ENCODE results near the gene PIH1D1.

PIH1D1 gene

GRCh38 chr19:49436381-49437017 is 15.1 kb downstream of the PIH1D1 start:
- Histone ChIP-seq H3K27ac (no peak overlapping the region), H3K4me1 (ENCODE audit: control insufficient read depth in 1 of 2, insufficient read depth in 1 of 2, low read depth in 1 of 2, low read length in 1 of 2) (no peaks in the 10 kb centered on the region), H3K27me3 (peaks cover 100% of the 10 kb centered on the region), H3K36me3 (no peaks in the 10 kb centered on the region), H3K4me3 (ENCODE audit: low read depth in 1 of 2, low read length in 1 of 2) (no peak overlapping the region), H3K9me3 (no peaks in the 10 kb centered on the region)
- no peak for TF ChIP-seq CTCF (IDR thresholded peaks at IDR 0.05)

- no peaks in the 10 kb centered on the region for H3K9me3 ChIP-seq
- TF ChIP-seq CTCF (IDR thresholded peaks at IDR 0.05), result no peak
- no peak overlapping the region for H3K4me3 ChIP-seq (ENCODE audit: low read depth in 1 of 2, low read length in 1 of 2)
- no peaks in the 10 kb centered on the region for H3K4me1 ChIP-seq (ENCODE audit: control insufficient read depth in 1 of 2, insufficient read depth in 1 of 2, low read depth in 1 of 2, low read length in 1 of 2)
- H3K27ac ChIP-seq, result no peak overlapping the region
- peaks cover 100% of the 10 kb centered on the region for H3K27me3 ChIP-seq
- no peaks in the 10 kb centered on the region for H3K36me3 ChIP-seq
These were observed 15.9 kb downstream of the PIH1D1 start for GRCh38 chr19:49435670-49436069.

GRCh38 chr19:49434907-49435583 is 16.6 kb downstream of the PIH1D1 start:
- H3K9me3 ChIP-seq, result no peaks in the 10 kb centered on the region
- no peak for TF ChIP-seq CTCF (IDR thresholded peaks at IDR 0.05)
- peaks cover 100% of the 10 kb centered on the region for H3K27me3 ChIP-seq
- H3K27ac ChIP-seq, result no peak overlapping the region
- no peaks in the 10 kb centered on the region for H3K4me1 ChIP-seq (ENCODE audit: control insufficient read depth in 1 of 2, insufficient read depth in 1 of 2, low read depth in 1 of 2, low read length in 1 of 2)
- no peaks in the 10 kb centered on the region for H3K36me3 ChIP-seq
- H3K4me3 ChIP-seq (ENCODE audit: low read depth in 1 of 2, low read length in 1 of 2), result no peak overlapping the region

DNA sequence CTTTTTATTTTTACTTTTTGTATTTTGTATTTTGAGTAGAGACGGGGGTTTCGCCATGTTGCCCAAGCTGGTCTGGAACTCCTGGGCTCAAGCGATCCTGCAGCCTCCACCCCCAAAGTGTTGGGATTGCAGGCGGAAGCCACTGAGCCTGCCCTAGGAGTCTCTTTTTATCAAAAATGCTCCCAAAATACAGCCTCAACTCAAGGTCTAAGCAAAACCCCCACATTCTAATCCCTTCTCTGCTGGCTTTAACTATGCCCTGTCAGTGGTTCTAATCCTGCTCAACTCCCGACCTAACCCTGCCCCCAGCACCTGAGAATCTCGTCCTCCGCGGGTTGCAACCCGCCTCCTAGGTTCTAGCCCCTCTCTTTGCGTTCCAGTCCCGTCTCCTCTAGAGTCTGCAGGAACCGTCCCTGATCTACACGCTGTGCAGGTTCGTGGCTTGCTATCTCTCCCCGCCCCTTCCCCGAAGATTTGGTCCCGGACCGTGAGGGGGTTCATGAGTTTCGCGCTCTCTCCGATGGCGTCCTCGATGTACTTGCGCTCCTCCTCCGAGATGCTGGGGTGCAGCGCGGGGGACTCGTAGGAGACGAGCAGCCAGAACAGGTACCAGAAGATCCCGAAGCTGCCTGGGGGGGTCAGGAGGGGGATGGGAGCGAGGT is 18.2 kb downstream of the PIH1D1 start:
- no peaks in the 10 kb centered on the region for H3K36me3 ChIP-seq
- H3K9me3 ChIP-seq, result no peaks in the 10 kb centered on the region
- H3K27ac ChIP-seq, result no peak overlapping the region
- H3K4me3 ChIP-seq (ENCODE audit: low read depth in 1 of 2, low read length in 1 of 2), result no peak overlapping the region
- H3K27me3 ChIP-seq, result peaks cover 100% of the 10 kb centered on the region
- no peaks in the 10 kb centered on the region for H3K4me1 ChIP-seq (ENCODE audit: control insufficient read depth in 1 of 2, insufficient read depth in 1 of 2, low read depth in 1 of 2, low read length in 1 of 2)
- TF ChIP-seq CTCF (IDR thresholded peaks at IDR 0.05), result no peak

DNA sequence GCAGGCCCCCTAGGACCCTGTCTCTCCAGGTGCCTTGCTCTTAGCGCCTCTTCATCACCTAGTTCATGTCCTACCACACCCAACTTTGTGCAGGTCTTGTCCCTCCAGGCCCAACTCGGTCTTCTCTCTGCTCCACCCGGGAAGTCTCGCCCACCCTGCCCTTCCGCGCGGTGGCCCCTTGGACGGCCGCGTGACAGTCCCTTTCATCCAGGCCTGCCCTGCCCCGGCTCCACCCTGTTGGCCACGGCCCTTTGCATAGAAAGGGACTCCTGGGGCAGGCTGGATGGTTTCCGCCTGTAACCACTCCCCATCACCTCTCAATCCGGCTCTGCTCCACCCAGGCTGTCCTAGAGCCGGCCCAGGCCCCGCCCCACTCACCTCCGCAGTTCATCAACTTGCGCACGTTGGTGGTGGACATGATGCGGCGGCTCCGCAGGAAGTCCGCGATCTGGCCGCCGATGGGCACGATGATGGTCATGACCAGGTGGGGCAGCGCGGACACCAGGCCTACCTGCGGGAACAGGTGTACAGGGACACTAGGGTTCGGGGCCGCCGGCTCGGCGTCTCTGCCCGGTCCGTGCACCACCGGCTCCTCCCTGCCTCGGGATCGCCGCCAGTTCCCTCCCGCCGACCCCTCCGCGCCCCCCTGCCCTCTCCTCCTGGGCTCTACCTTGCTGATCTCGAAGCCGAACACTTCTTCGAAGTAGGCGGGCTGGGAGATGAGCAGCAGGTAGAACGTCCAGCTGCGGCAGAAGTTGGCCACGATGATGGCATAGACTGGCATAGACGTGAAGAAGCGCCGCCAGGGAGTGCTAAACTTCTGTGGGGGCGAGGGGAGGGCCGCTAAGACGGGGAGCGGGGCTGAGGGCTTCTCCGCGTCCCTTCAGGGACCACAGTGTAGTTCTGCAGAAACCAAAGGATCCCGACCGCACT is 19.2 kb downstream of the PIH1D1 start:
- Histone ChIP-seq H3K36me3 (no peaks in the 10 kb centered on the region), H3K27me3 (peaks cover 100% of the 10 kb centered on the region), H3K4me3 (ENCODE audit: low read depth in 1 of 2, low read length in 1 of 2) (no peak overlapping the region), H3K9me3 (no peaks in the 10 kb centered on the region), H3K4me1 (ENCODE audit: control insufficient read depth in 1 of 2, insufficient read depth in 1 of 2, low read depth in 1 of 2, low read length in 1 of 2) (no peaks in the 10 kb centered on the region), H3K27ac (no peak overlapping the region)
- TF ChIP-seq CTCF (IDR thresholded peaks at IDR 0.05), result no peak

Data from neutrophil (primary cell).